OCI-LY7 (cell line): ENCODE data around the gene FOXI1. TPM values are rescaled to one million over a fixed set of nuclear protein-coding genes. Genes with fewer than 3 reads are reported as not detected.

Experiments
- BruUV-seq: library from RNA; stranded (reverse); fragments of 400-500 nt; replicated peaks from 2 replicates; lab custom pipeline; 2021; lab: Mats Ljungman, UMichigan
- CTCF ChIA-PET: fragments of 300-600 bp; sonication (Branson Sonifier 250); formaldehyde crosslinking; loops from one replicate; lab custom pipeline; 2022; ENCODE audit warnings: antibody characterized with exemption; ENCODE audit not compliant: unreplicated experiment; lab: Charles Lee
- POLR2A ChIA-PET: fragments of 300-600 bp; sonication (Branson Sonifier 250); formaldehyde crosslinking; loops from one replicate; lab custom pipeline; 2022; ENCODE audit warnings: antibody characterized with exemption; lab: Charles Lee
- DNase-seq: peaks from one replicate; pipeline ENCODE4 v3.0.0-alpha.2; 2015; ENCODE audit warnings: low spot score
- H2AFZ ChIP-seq: fragments of 200-600 bp; sonication (generic), shearing (Covaris generic); 2 replicates; pipeline ENCODE4 v1.6.1; 2014; ENCODE audit warnings: mild to moderate bottlenecking, antibody characterized with exemption, low read length, moderate library complexity
- H3K27ac ChIP-seq: fragments of 200-600 bp; sonication (generic); 2 replicates; pipeline ENCODE4 v1.5.1; 2014; ENCODE audit warnings: mixed run types, low read depth, mild to moderate bottlenecking, moderate library complexity, low read length, inconsistent platforms; ENCODE audit not compliant: poor library complexity, severe bottlenecking
- H3K36me3 ChIP-seq: fragments of 200-600 bp; sonication (generic); 2 replicates; pipeline ENCODE4 v1.6.1; 2014; ENCODE audit warnings: mild to moderate bottlenecking, antibody characterized with exemption, low read length, moderate library complexity, mixed read lengths; ENCODE audit not compliant: insufficient read depth
- H3K4me1 ChIP-seq: fragments of 200-600 bp; sonication (generic); 2 replicates; pipeline ENCODE4 v1.5.1; 2014; ENCODE audit warnings: mild to moderate bottlenecking, low read length; ENCODE audit not compliant: insufficient read depth, poor library complexity, severe bottlenecking
- H3K4me2 ChIP-seq: fragments of 200-600 bp; sonication (generic); 2 replicates; pipeline ENCODE4 v1.6.1; 2014; ENCODE audit warnings: mild to moderate bottlenecking, low read length
- H3K4me3 ChIP-seq: fragments of 200-600 bp; sonication (generic); 2 replicates; pipeline ENCODE4 v1.5.1; 2014; ENCODE audit warnings: mild to moderate bottlenecking, low read depth, low read length; ENCODE audit not compliant: poor library complexity, severe bottlenecking
- H3K79me2 ChIP-seq: fragments of 200-600 bp; sonication (generic); 2 replicates; pipeline ENCODE4 v1.6.1; 2016; ENCODE audit warnings: low read depth, mild to moderate bottlenecking, low read length, moderate library complexity, mixed read lengths; ENCODE audit not compliant: insufficient read depth
- H3K9me2 ChIP-seq: fragments of 200-600 bp; sonication (generic); 2 replicates; pipeline ENCODE4 v1.6.1; 2016; ENCODE audit warnings: mild to moderate bottlenecking, low read length, mixed read lengths; ENCODE audit not compliant: insufficient read depth
- H3K9me3 ChIP-seq: fragments of 200-600 bp; sonication (generic); 2 replicates; pipeline ENCODE4 v1.6.1; 2014; ENCODE audit warnings: mild to moderate bottlenecking, mixed run types, low read length, mixed read lengths
- H4K20me1 ChIP-seq: fragments of 200-600 bp; sonication (generic); 2 replicates; pipeline ENCODE4 v1.6.1; 2014; ENCODE audit warnings: mild to moderate bottlenecking, antibody characterized with exemption, low read length, moderate library complexity, mixed read lengths; ENCODE audit not compliant: insufficient read depth
- EZH2phosphoT487 ChIP-seq: fragments of 200-600 bp; sonication (generic); IDR thresholded peaks from 2 replicates; pipeline ENCODE4 v1.6.1; 2018; ENCODE audit warnings: low read depth, borderline replicate concordance, mild to moderate bottlenecking, mixed run types, antibody characterized with exemption, low read length, moderate library complexity, mixed read lengths
- intact Hi-C: fragments of 100-400 bp; cut with micrococcal nuclease; formaldehyde crosslinking; loops from one replicate; pipeline ENCODE4 v1.10.0; 2022; ENCODE audit not compliant: unreplicated experiment
- total RNA-seq, 2 experiments: library from RNA; depleted of rRNA in 1 of 2; stranded (reverse); fragments of >200 nt in 1 of 2; shearing (Covaris generic) in 1 of 2; gene quantifications; 2 replicates each; pipeline ENCODE4 v1.2.3, GENCODE V29; 2014 to 2022
- TF ChIP-seq, protein P1 (sequence below): fragments of 200-600 bp; sonication (generic); conservative IDR thresholded peaks from 2 replicates; pipeline ENCODE4 v1.5.1; 2014; ENCODE audit warnings: mild to moderate bottlenecking, antibody characterized with exemption, low read length, moderate library complexity, mixed read lengths

Gene FOXI1
- total RNA-seq, 2 experiments from 2014 or later, result not detected

DNA sequence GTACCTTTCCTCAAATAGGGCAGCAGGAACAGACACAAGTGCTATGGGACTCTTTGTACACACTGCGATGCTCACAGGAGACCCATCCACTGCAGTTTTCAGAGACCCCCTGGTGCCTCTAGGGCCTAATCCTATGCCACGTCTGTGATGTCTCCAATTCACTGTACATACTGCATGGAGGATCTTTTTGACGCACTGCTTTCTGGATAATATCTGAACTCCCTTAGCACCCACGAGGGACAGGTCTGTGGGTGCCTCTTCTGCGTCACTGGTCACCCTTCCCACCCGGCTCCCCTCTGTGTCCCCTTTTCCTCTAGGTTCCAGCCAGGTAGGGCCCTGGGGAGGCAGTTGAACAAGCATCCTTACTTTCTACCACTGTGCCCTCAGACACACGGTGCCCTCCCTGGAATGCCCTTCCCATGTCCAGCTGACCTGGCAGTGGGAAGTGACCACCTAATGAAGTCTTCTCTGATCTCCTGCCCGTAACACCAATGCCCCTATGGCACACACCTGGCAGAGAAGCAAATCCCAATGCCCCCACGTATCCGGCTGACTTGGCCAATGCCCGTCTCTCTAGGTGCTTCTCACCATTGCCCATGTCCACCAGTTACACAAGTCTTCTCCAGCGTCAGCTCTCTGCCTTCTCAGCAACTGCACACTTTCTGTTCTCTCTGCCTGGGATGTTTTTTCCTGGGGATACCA, 41.5 kb downstream of the FOXI1 start:
- CTCF ChIA-PET, result no interaction called here
- no peaks in the 10 kb centered on the region for H3K9me2 ChIP-seq

GRCh38 chr5:170147753-170148264, 42.1 kb downstream of the FOXI1 start:
- CTCF ChIA-PET, result interaction anchor here (0.6 kb wide), 1 partner anchor 38 kb away, joined by 3 read pairs; no protein-coding TSS in a partner anchor
- no peak overlapping the region for H3K4me2 ChIP-seq

More for the DNA sequence above, 41.5 kb downstream of the FOXI1 start:
- Histone ChIP-seq H3K9me3 (no peaks in the 10 kb centered on the region), H2AFZ (no peak overlapping the region), H3K27ac (no peak overlapping the region), H3K36me3 (no peaks in the 10 kb centered on the region), H3K4me3 (no peak overlapping the region), H4K20me1 (no peaks in the 10 kb centered on the region), H3K79me2 (no peaks in the 10 kb centered on the region), H3K4me1 (no peaks in the 10 kb centered on the region), H3K4me2 (no peak overlapping the region)
- TF ChIP-seq, protein P1, sequence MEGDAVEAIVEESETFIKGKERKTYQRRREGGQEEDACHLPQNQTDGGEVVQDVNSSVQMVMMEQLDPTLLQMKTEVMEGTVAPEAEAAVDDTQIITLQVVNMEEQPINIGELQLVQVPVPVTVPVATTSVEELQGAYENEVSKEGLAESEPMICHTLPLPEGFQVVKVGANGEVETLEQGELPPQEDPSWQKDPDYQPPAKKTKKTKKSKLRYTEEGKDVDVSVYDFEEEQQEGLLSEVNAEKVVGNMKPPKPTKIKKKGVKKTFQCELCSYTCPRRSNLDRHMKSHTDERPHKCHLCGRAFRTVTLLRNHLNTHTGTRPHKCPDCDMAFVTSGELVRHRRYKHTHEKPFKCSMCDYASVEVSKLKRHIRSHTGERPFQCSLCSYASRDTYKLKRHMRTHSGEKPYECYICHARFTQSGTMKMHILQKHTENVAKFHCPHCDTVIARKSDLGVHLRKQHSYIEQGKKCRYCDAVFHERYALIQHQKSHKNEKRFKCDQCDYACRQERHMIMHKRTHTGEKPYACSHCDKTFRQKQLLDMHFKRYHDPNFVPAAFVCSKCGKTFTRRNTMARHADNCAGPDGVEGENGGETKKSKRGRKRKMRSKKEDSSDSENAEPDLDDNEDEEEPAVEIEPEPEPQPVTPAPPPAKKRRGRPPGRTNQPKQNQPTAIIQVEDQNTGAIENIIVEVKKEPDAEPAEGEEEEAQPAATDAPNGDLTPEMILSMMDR, result no peak
- no peak for TF ChIP-seq EZH2phosphoT487
- DNase-seq, result no peak
- intact Hi-C loops, result no loop called here
- no TSS peak for BruUV-seq
- POLR2A ChIA-PET, result no interaction called here

More at GRCh38 chr5:170147753-170148264, 42.1 kb downstream of the FOXI1 start:
- H3K4me1 ChIP-seq, result no peaks in the 10 kb centered on the region
- no peak overlapping the region for H3K4me3 ChIP-seq
- H4K20me1 ChIP-seq, result no peaks in the 10 kb centered on the region
- H3K9me2 ChIP-seq, result no peaks in the 10 kb centered on the region
- no TSS peak for BruUV-seq
- no peak for DNase-seq
- H2AFZ ChIP-seq, result no peak overlapping the region
- no peaks in the 10 kb centered on the region for H3K79me2 ChIP-seq
- POLR2A ChIA-PET, result no interaction called here
- intact Hi-C loops, result no loop called here
- TF ChIP-seq EZH2phosphoT487, result no peak
- TF ChIP-seq, protein P1, result no peak
- H3K9me3 ChIP-seq, result no peaks in the 10 kb centered on the region
- H3K36me3 ChIP-seq, result no peaks in the 10 kb centered on the region
- no peak overlapping the region for H3K27ac ChIP-seq
